Measurements from ENCODE around the gene CFAP58.

Gene CFAP58

GRCh38 chr10:104353325-104354048 is at the start of gene CFAP58:
TSS of gene CFAP58 (plus strand) at chr10:104353833. CDS start at chr10:104353898, 65 bp downstream.
- in situ Hi-C loops (cut with HindIII; ENCODE audit: low sequenced_read_pairs), result no loop called here

GRCh38 chr10:104304356-104304745 is 49.3 kb upstream of the CFAP58 start:
- in situ Hi-C loops (cut with HindIII; ENCODE audit: low sequenced_read_pairs), result loop anchor here (5.0 kb wide), 2 partner anchors 43 to 47 kb away; no protein-coding TSS in a partner anchor

GRCh38 chr10:104304927-104305326 is 48.7 kb upstream of the CFAP58 start:
- in situ Hi-C loops (cut with HindIII; ENCODE audit: low sequenced_read_pairs), result loop anchor here (5.0 kb wide), 2 partner anchors 42 to 48 kb away; no protein-coding TSS in a partner anchor

GRCh38 chr10:104306897-104307296 is 46.7 kb upstream of the CFAP58 start:
- in situ Hi-C loops (cut with HindIII; ENCODE audit: low sequenced_read_pairs), result no loop called here

GRCh38 chr10:104307576-104308438 is 45.8 kb upstream of the CFAP58 start:
- in situ Hi-C loops (cut with HindIII; ENCODE audit: low sequenced_read_pairs), result no loop called here

GRCh38 chr10:104308439-104308903 is 45.2 kb upstream of the CFAP58 start:
- in situ Hi-C loops (cut with HindIII; ENCODE audit: low sequenced_read_pairs), result no loop called here

GRCh38 chr10:104309980-104310978 is 43.4 kb upstream of the CFAP58 start:
- in situ Hi-C loops (cut with HindIII; ENCODE audit: low sequenced_read_pairs), result no loop called here

GRCh38 chr10:104311184-104311720 is 42.4 kb upstream of the CFAP58 start:
- in situ Hi-C loops (cut with HindIII; ENCODE audit: low sequenced_read_pairs), result no loop called here

- in situ Hi-C loops (cut with HindIII; ENCODE audit: low sequenced_read_pairs), result no loop called here
Measured at GRCh38 chr10:104314591-104315485, 38.8 kb upstream of the CFAP58 start.

GRCh38 chr10:104315486-104315921 is 38.1 kb upstream of the CFAP58 start:
- in situ Hi-C loops (cut with HindIII; ENCODE audit: low sequenced_read_pairs), result no loop called here

- in situ Hi-C loops (cut with HindIII; ENCODE audit: low sequenced_read_pairs), result no loop called here
Measured at GRCh38 chr10:104316321-104317099, 37.1 kb upstream of the CFAP58 start.

GRCh38 chr10:104317269-104317710 is 36.3 kb upstream of the CFAP58 start:
- in situ Hi-C loops (cut with HindIII; ENCODE audit: low sequenced_read_pairs), result no loop called here

- in situ Hi-C loops (cut with HindIII; ENCODE audit: low sequenced_read_pairs), result no loop called here
Measured at GRCh38 chr10:104317726-104318299, 35.8 kb upstream of the CFAP58 start.

- in situ Hi-C loops (cut with HindIII; ENCODE audit: low sequenced_read_pairs), result no loop called here
Measured at GRCh38 chr10:104318326-104318725, 35.3 kb upstream of the CFAP58 start.

- in situ Hi-C loops (cut with HindIII; ENCODE audit: low sequenced_read_pairs), result no loop called here
Measured at GRCh38 chr10:104318810-104319741, 34.6 kb upstream of the CFAP58 start.

GRCh38 chr10:104321226-104321625 is 32.4 kb upstream of the CFAP58 start:
- in situ Hi-C loops (cut with HindIII; ENCODE audit: low sequenced_read_pairs), result no loop called here

All from endothelial cell of hepatic sinusoid (primary cell).